MCF 10A (cell line): ENCODE measurements around the gene TARS1. TPM values are rescaled to one million over a fixed set of nuclear protein-coding genes. Genes with fewer than 3 reads are reported as not detected.

ENCODE experiments used
- BruUV-seq: library from RNA; stranded (reverse); fragments of 400-500 nt; replicated peaks from 2 replicates; lab custom pipeline; 2021; lab: Mats Ljungman, UMichigan
- CTCF ChIA-PET: fragments of 300-600 bp; sonication (Branson Sonifier 250); formaldehyde crosslinking; extraction: SDS; loops from one replicate; lab custom pipeline; 2021; ENCODE audit warnings: antibody characterized with exemption, inconsistent platforms; lab: Yijun Ruan, JAX
- POLR2A ChIA-PET: fragments of 300-600, 350-650 bp; sonication (Branson Sonifier 250); formaldehyde crosslinking; extraction: SDS; loops from one replicate; lab custom pipeline; 2020; ENCODE audit warnings: antibody characterized with exemption, inconsistent platforms; lab: Yijun Ruan, JAX
- DNase-seq: peaks from one replicate; pipeline ENCODE4 v3.0.0-alpha.2; 2018; ENCODE audit not compliant: unreplicated experiment
- H3K27ac Mint-ChIP-seq: one replicate; pipeline ENCODE4 v1.8.0; 2022; ENCODE audit warnings: mild to moderate bottlenecking, low read depth, mixed read lengths; ENCODE audit not compliant: unreplicated experiment
- H3K27me3 Mint-ChIP-seq: one replicate; pipeline ENCODE4 v1.8.0; 2022; ENCODE audit warnings: mixed read lengths; ENCODE audit not compliant: insufficient read depth, unreplicated experiment
- H3K36me3 Mint-ChIP-seq: one replicate; pipeline ENCODE4 v1.8.0; 2022; ENCODE audit warnings: mild to moderate bottlenecking, moderate library complexity, mixed read lengths; ENCODE audit not compliant: insufficient read depth, unreplicated experiment
- H3K4me1 Mint-ChIP-seq: one replicate; pipeline ENCODE4 v1.8.0; 2022; ENCODE audit warnings: mixed read lengths; ENCODE audit not compliant: insufficient read depth, unreplicated experiment
- H3K4me3 Mint-ChIP-seq: one replicate; pipeline ENCODE4 v1.8.0; 2022; ENCODE audit warnings: mild to moderate bottlenecking, moderate library complexity, mixed read lengths; ENCODE audit not compliant: unreplicated experiment
- H3K9me3 Mint-ChIP-seq: one replicate; pipeline ENCODE4 v1.8.0; 2022; ENCODE audit warnings: mixed read lengths; ENCODE audit not compliant: unreplicated experiment
- CTCF ChIP-seq: fragments of 200-600 bp; IDR thresholded peaks from one replicate; pipeline ENCODE4 v1.8.0; 2022; ENCODE audit warnings: antibody characterized with exemption, mild to moderate bottlenecking; ENCODE audit not compliant: unreplicated experiment
- intact Hi-C: fragments of 100-400 bp; cut with micrococcal nuclease; formaldehyde crosslinking; loops from 2 replicates; pipeline ENCODE4 v1.14.1; 2022
- total RNA-seq: library from RNA; stranded (reverse); gene quantifications from 2 replicates; pipeline ENCODE4 v1.2.3, GENCODE V29; 2022

The TARS1 gene
- total RNA-seq, 1 experiment from 2014 or later, result 469 TPM

GRCh38 chr5:33444542-33444941 lies 3.8 kb downstream of the TARS1 start:
- Mint-ChIP-seq H3K36me3 (peaks cover 58% of the 10 kb centered on the region), H3K27ac (peak overlapping the region; percentile 27), H3K4me1 (peaks cover 32% of the 10 kb centered on the region), H3K27me3 (no peaks in the 10 kb centered on the region), H3K9me3 (no peaks in the 10 kb centered on the region), H3K4me3 (peak overlapping the region; percentile 47)
- no TSS peak for BruUV-seq
- no peak for TF ChIP-seq CTCF
- intact Hi-C loops, result loop anchor here (10.0 kb wide), 1 partner anchor 1470 kb away; the partner anchor contains the start of genes BRIX1 and RAD1
- POLR2A ChIA-PET, result interaction anchor here (0.7 to 5.7 kb wide), 3 partner anchors 11 to 48 kb away, joined by 4 to 40 read pairs (median 4); no protein-coding TSS in a partner anchor
- DNase-seq, result no peak
- CTCF ChIA-PET, result interaction anchor here (0.6 to 1.1 kb wide), 2 partner anchors 35 to 737 kb away, joined by 4 to 5 read pairs; no protein-coding TSS in a partner anchor

- H3K36me3 Mint-ChIP-seq, result peaks cover 70% of the 10 kb centered on the region
- no peaks in the 10 kb centered on the region for H3K27me3 Mint-ChIP-seq
- BruUV-seq, result no TSS peak
- intact Hi-C loops, result loop anchor here (10.0 kb wide), 1 partner anchor 1469 kb away; the partner anchor contains the start of genes BRIX1 and RAD1
- no peak for DNase-seq
- peaks cover 32% of the 10 kb centered on the region for H3K4me1 Mint-ChIP-seq
- H3K27ac Mint-ChIP-seq, result no peak overlapping the region
- ChIA-PET CTCF (interaction anchor here (0.6 to 1.9 kb wide), 3 partner anchors 486 to 731 kb away, joined by 3 to 4 read pairs (median 3); no protein-coding TSS in a partner anchor), POLR2A (interaction anchor here (0.6 kb wide), 1 partner anchor 28 kb away, joined by 3 read pairs; no protein-coding TSS in a partner anchor)
- no peaks in the 10 kb centered on the region for H3K9me3 Mint-ChIP-seq
- no peak for TF ChIP-seq CTCF
- H3K4me3 Mint-ChIP-seq, result no peak overlapping the region
These were observed 5.0 kb downstream of the TARS1 start for GRCh38 chr5:33445798-33446197.

- BruUV-seq, result no TSS peak
- no peak overlapping the region for H3K4me3 Mint-ChIP-seq
- ChIA-PET CTCF (no interaction called here), POLR2A (no interaction called here)
- no peak for TF ChIP-seq CTCF
- intact Hi-C loops, result loop anchor here (10.0 kb wide), 1 partner anchor 1467 kb away; the partner anchor contains the start of genes BRIX1 and RAD1
- H3K27ac Mint-ChIP-seq, result peak overlapping the region; percentile 58
- DNase-seq, result no peak
- H3K9me3 Mint-ChIP-seq, result no peaks in the 10 kb centered on the region
- peaks cover 87% of the 10 kb centered on the region for H3K36me3 Mint-ChIP-seq
- H3K27me3 Mint-ChIP-seq, result no peaks in the 10 kb centered on the region
- H3K4me1 Mint-ChIP-seq, result peaks cover 35% of the 10 kb centered on the region
These were observed 7.4 kb downstream of the TARS1 start for GRCh38 chr5:33448118-33448517.

GRCh38 chr5:33457126-33457525 lies 16.4 kb downstream of the TARS1 start:
- DNase-seq, result no peak
- peaks cover 10% of the 10 kb centered on the region for H3K4me1 Mint-ChIP-seq
- TF ChIP-seq CTCF, result no peak
- H3K36me3 Mint-ChIP-seq, result peaks cover 96% of the 10 kb centered on the region
- H3K27me3 Mint-ChIP-seq, result no peaks in the 10 kb centered on the region
- ChIA-PET CTCF (interaction anchor here (0.6 to 1.3 kb wide), 3 partner anchors 12 to 1220 kb away, joined by 3 to 4 read pairs (median 3); no protein-coding TSS in a partner anchor), POLR2A (interaction anchor here (0.7 to 6.0 kb wide), 3 partner anchors 9 to 15 kb away, joined by 4 to 40 read pairs (median 7); partner anchors contain the start of gene TARS1)
- no peak overlapping the region for H3K4me3 Mint-ChIP-seq
- no peak overlapping the region for H3K27ac Mint-ChIP-seq
- intact Hi-C loops, result no loop called here
- BruUV-seq, result no TSS peak
- no peaks in the 10 kb centered on the region for H3K9me3 Mint-ChIP-seq
